K562 (cell line): ENCODE results near the gene CENPP. TPM values are rescaled to one million over a fixed set of nuclear protein-coding genes. Genes with fewer than 3 reads are reported as not detected.

ENCODE experiments used
- ATAC-seq: fragments of 200-7000 bp; cut with Tn5 transposase; 3 replicates; pipeline ENCODE4 v1.9.1; 2020; ENCODE audit warnings: moderate library complexity
- BruUV-seq: library from RNA; stranded (reverse); fragments of 400-500 nt; replicated peaks from 2 replicates; lab custom pipeline; 2021; lab: Mats Ljungman, UMichigan
- CTCF ChIA-PET: fragments of 300-600 bp; formaldehyde crosslinking; extraction: SDS; loops from one replicate; lab custom pipeline; 2021; ENCODE audit warnings: low intra/inter-chr PET ratio; lab: Yijun Ruan, JAX
- POLR2A ChIA-PET: fragments of 300-600, 350-650 bp; sonication (Branson Sonifier 250); formaldehyde crosslinking; extraction: SDS; loops from one replicate; lab custom pipeline; 2021; ENCODE audit warnings: antibody characterized with exemption, inconsistent platforms; lab: Yijun Ruan, JAX
- DNase-seq, 4 experiments: peaks; one replicate each; pipeline versions ENCODE4 v3.0.0 to v3.0.0-alpha.2; 2011 to 2018; ENCODE audit warnings: low spot score in 3 of 4, mixed read lengths in 3 of 4; ENCODE audit errors: extremely low read depth in 1 of 4
- FAIRE-seq: peaks from 2 replicates; lab custom pipeline; 2011; peaks lifted over from hg19 to GRCh38; lab: Jason Lieb, UNC
- H2AFZ ChIP-seq: 2 replicates; pipeline ENCODE4 v1.6.0; 2011; ENCODE audit warnings: low read depth, low read length, control low read depth, inconsistent platforms
- H3K27ac ChIP-seq: fragments of 200-600 bp; 3 replicates; pipeline ENCODE4 v1.8.0; 2011; ENCODE audit warnings: low read depth, mild to moderate bottlenecking, control low read depth, inconsistent platforms, low read length, moderate library complexity, mixed read lengths; ENCODE audit errors: extremely low read depth
- H3K27me3 ChIP-seq, 2 experiments: fragments of 300-600 bp in 1 of 2; 2 replicates in 1 of 2; 3 replicates in 1 of 2; pipeline versions ENCODE4 v1.6.0 to v1.8.0; 2011; ENCODE audit warnings: inconsistent platforms in 2 of 2, low read length in 2 of 2, mild to moderate bottlenecking in 1 of 2, mixed read lengths in 1 of 2, moderate library complexity in 1 of 2; ENCODE audit not compliant: control insufficient read depth in 2 of 2, insufficient read depth in 2 of 2
- H3K36me3 ChIP-seq: fragments of 300-600 bp; 3 replicates; pipeline ENCODE4 v1.8.0; 2011; ENCODE audit warnings: mild to moderate bottlenecking, low read length, inconsistent platforms; ENCODE audit not compliant: control insufficient read depth, insufficient read depth
- H3K4me1 ChIP-seq, 2 experiments: fragments of 200-600 bp in 1 of 2; replicated peaks in 1 of 2; 2 replicates in 1 of 2; 3 replicates in 1 of 2; pipeline versions ENCODE4 v1.5.1 to v1.8.0; 2011; ENCODE audit warnings: inconsistent platforms in 2 of 2, low read length in 2 of 2, mild to moderate bottlenecking in 1 of 2, mixed read lengths in 1 of 2, moderate library complexity in 1 of 2; ENCODE audit not compliant: control insufficient read depth in 2 of 2, insufficient read depth in 2 of 2
- H3K4me2 ChIP-seq: 2 replicates; pipeline ENCODE4 v1.6.1; 2011; ENCODE audit warnings: low read length, control low read depth, inconsistent platforms, mixed read lengths; ENCODE audit not compliant: insufficient read depth
- H3K4me3 ChIP-seq: fragments of 200-600 bp; sonication (generic), shearing (Covaris generic); 2 replicates; pipeline ENCODE4 v1.5.1; 2016; ENCODE audit warnings: control low read depth, inconsistent platforms
- H3K79me2 ChIP-seq: fragments of 200-600 bp; 3 replicates; pipeline ENCODE4 v1.8.0; 2011; ENCODE audit warnings: low read length, inconsistent platforms; ENCODE audit not compliant: control insufficient read depth, insufficient read depth
- H3K9ac ChIP-seq, 2 experiments: 2 replicates each; pipeline versions ENCODE4 v1.6.0 to v1.6.1; 2011; ENCODE audit warnings: low read depth in 2 of 2, low read length in 2 of 2, control low read depth in 1 of 2, inconsistent platforms in 1 of 2, mild to moderate bottlenecking in 1 of 2, mixed read lengths in 1 of 2; ENCODE audit not compliant: insufficient read depth in 1 of 2
- H3K9me1 ChIP-seq: one replicate; pipeline ENCODE4 v1.6.0; 2011; ENCODE audit warnings: inconsistent platforms, mild to moderate bottlenecking, low read length, moderate library complexity; ENCODE audit not compliant: control insufficient read depth, insufficient read depth
- H3K9me3 ChIP-seq: replicated peaks from 2 replicates; pipeline ENCODE4 v1.5.1; 2011; ENCODE audit warnings: low read depth, low read length, inconsistent platforms; ENCODE audit not compliant: control insufficient read depth, insufficient read depth
- H4K20me1 ChIP-seq: replicated peaks from 2 replicates; pipeline ENCODE4 v1.6.1; 2011; ENCODE audit warnings: low read length, inconsistent platforms, mixed read lengths; ENCODE audit not compliant: control insufficient read depth, insufficient read depth
- CBX3 ChIP-seq, 2 experiments: IDR thresholded peaks; 1 replicate in 1 of 2; 2 replicates in 1 of 2; pipeline ENCODE4 v1.6.1; 2012; ENCODE audit warnings: inconsistent platforms in 2 of 2, low read length in 2 of 2, borderline replicate concordance in 1 of 2, control low read depth in 1 of 2
- GABPA ChIP-seq: fragments of 200-800 bp; sonication (Bioruptor generic); conservative IDR thresholded peaks from 2 replicates; pipeline ENCODE4 v1.6.1; 2016; ENCODE audit warnings: low read depth, missing genetic modification characterization, missing compliant biosample characterization
- GMEB1 ChIP-seq: fragments of 250-450 bp; sonication (Bioruptor Pico); IDR thresholded peaks from 2 replicates; pipeline ENCODE4 v1.4.0; 2020; ENCODE audit warnings: mild to moderate bottlenecking
- NFATC3 ChIP-seq: fragments of 450-650 bp; IDR thresholded peaks from 2 replicates; pipeline ENCODE4 v1.6.1; 2017; ENCODE audit warnings: mild to moderate bottlenecking
- PHB2 ChIP-seq: fragments of 450-650 bp; IDR thresholded peaks from 2 replicates; pipeline ENCODE4 v1.6.1; 2017; ENCODE audit warnings: low read depth
- SNIP1 ChIP-seq: fragments of 450-650 bp; IDR thresholded peaks from 2 replicates; pipeline ENCODE4 v1.7.1; 2017; ENCODE audit warnings: low read depth, mild to moderate bottlenecking
- SREBF2 ChIP-seq: sonication (generic); formaldehyde crosslinking; IDR thresholded peaks from 2 replicates; pipeline ENCODE4 v1.4.0; 2020; ENCODE audit warnings: mild to moderate bottlenecking, missing genetic modification reagents
- ZBTB5 ChIP-seq: fragments of 450-650 bp; IDR thresholded peaks from 2 replicates; pipeline ENCODE4 v1.6.1; 2017; ENCODE audit warnings: antibody characterized with exemption
- ZFPM2 ChIP-seq: fragments of 250-450 bp; sonication (Bioruptor Pico); IDR thresholded peaks from 2 replicates; pipeline ENCODE4 v1.5.1; 2022; ENCODE audit warnings: mild to moderate bottlenecking
- ZKSCAN3 ChIP-seq: fragments of 250-450 bp; sonication (Bioruptor Pico); IDR thresholded peaks from 2 replicates; pipeline ENCODE4 v1.4.0; 2020
- ZNF407 ChIP-seq: fragments of 450-650 bp; IDR thresholded peaks from 2 replicates; pipeline ENCODE4 v1.6.1; 2016; ENCODE audit warnings: low read depth
- WGBS: fragments of 100-300 bp; shearing (Covaris generic); methylation state at CpG from one replicate; pipeline ENCODE4 v1.1.6; 2016; ENCODE audit warnings: low coverage, mixed read lengths; ENCODE audit not compliant: insufficient coverage; ENCODE audit errors: missing lambda C conversion rate; 5-methylcytosine and 5-hydroxymethylcytosine counted together
- in situ Hi-C: fragments of 300-500 bp; cut with MboI; formaldehyde crosslinking; loops from 4 replicates; pipeline ENCODE4 v1.15.0; 2018; ENCODE audit warnings: inconsistent platforms, mixed read lengths
- intact Hi-C: fragments of 100-400 bp; cut with micrococcal nuclease; formaldehyde crosslinking; loops from 2 replicates; pipeline ENCODE4 v1.14.2; 2022
- polyA plus RNA-seq, 8 experiments: library from polyadenylated mRNA; depleted of rRNA in 4 of 8; stranded (reverse) in 5 of 8; unstranded in 3 of 8; fragments of >200 nt; fragmentation: Nextera tagmentation in 2 of 8; fragmentation: Illumina TruSeq in 1 of 8; extraction: Ambion mirVana in 2 of 8; extraction: Trizol in 1 of 8; gene quantifications; 2 replicates each; pipeline versions ENCODE4 v1.2.1 to v1.2.3, GENCODE V29; 2011 to 2014; ENCODE audit warnings: inconsistent platforms in 1 of 8, missing spikeins in 1 of 8
- total RNA-seq, 7 experiments: library from RNA; depleted of rRNA in 6 of 7; stranded (reverse); fragments of >200 nt in 6 of 7; fragmentation: Illumina TruSeq in 2 of 7; extraction: Trizol in 2 of 7; gene quantifications; 2 replicates each; pipeline versions ENCODE4 v1.2.1 to v1.2.3, GENCODE V29; 2011 to 2021; ENCODE audit warnings: low replicate concordance in 1 of 7

Gene CENPP
- total and polyA plus RNA-seq, 9 of the 15 experiments (the other 6 are each of a cell fraction or from before 2014, with no cell fraction given) = 8.0 to 28.5 (median 17.9) TPM

- H3K4me3 ChIP-seq = no peak overlapping the region
- whole genome bisulfite sequencing = 9% methylated on average over 4 of the region's 4 CpGs
- CTCF ChIA-PET = no interaction called here
- no peaks in the 10 kb centered on the region for H3K9me1 ChIP-seq
- no peaks in the 10 kb centered on the region for H3K79me2 ChIP-seq
- ATAC-seq (no peak), DNase-seq (no peak), FAIRE-seq (no peak)
- in situ Hi-C loops = no loop called here
- POLR2A ChIA-PET = interaction anchor here (0.8 kb wide), 1 partner anchor 17 kb away, joined by 4 read pairs; no protein-coding TSS in a partner anchor
- intact Hi-C loops = no loop called here
- no peaks in the 10 kb centered on the region for H3K4me1 ChIP-seq
- no peaks in the 10 kb centered on the region for H3K9me3 ChIP-seq
- H3K4me2 ChIP-seq = no peak overlapping the region
- no TSS peak for BruUV-seq
- no peak for TF ChIP-seq ZBTB5
- no peak for TF ChIP-seq GMEB1
- TF ChIP-seq PHB2 = no peak
- no peak for TF ChIP-seq GABPA (tag)
- no peak for TF ChIP-seq ZNF407
- TF ChIP-seq NFATC3 = no peak
- TF ChIP-seq CBX3 (IDR thresholded peaks at IDR 0.05; ENCODE audit: borderline replicate concordance in 1 of 2, low read length in 2 of 2) = no peak
- no peak for TF ChIP-seq ZKSCAN3 (CRISPR knock-in tag)
- TF ChIP-seq SREBF2 = no peak
- no peak for TF ChIP-seq ZFPM2
- TF ChIP-seq SNIP1 = no peak
- no peak overlapping the region for H2AFZ ChIP-seq
- no peaks in the 10 kb centered on the region for H3K27me3 ChIP-seq
- no peak overlapping the region for H3K27ac ChIP-seq
- H3K9ac ChIP-seq = no peak overlapping the region; a peak in 1 of 4 replicates
- no peaks in the 10 kb centered on the region for H4K20me1 ChIP-seq
- H3K36me3 ChIP-seq = no peaks in the 10 kb centered on the region
Measured at GRCh38 chr9:92444841-92445240, 119.1 kb downstream of the CENPP start.
